MV-4-11 (cell line): ENCODE results near the gene CLPTM1L.
"Not testable (repeated sequence)": the region's sequence is repeated elsewhere in the genome, so short reads cannot be mapped to it uniquely, and the experiment has no call there.

Experiments used
- DNase-seq: peaks from one replicate; lab custom pipeline; 2025; lab: John Stamatoyannopoulos, UW

The CLPTM1L gene

DNA sequence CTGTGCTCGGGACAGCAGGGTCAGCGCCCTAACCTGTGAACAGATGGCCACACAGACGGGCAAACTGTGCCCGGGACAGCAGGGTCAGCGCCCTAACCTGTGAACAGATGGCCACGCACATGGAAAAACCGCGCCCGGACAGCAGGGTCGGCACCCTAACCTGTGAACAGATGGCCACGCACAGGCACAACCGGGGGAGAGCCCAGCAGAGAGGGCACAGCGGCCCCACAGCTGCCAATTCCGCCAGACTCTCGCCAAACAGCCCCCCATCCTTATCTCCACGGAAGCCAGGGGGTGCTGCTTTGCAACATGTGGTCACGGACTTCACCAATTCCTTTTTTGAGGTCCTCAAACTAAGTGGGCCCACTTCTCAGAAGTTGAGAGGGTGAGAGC, 5.1 kb downstream of the CLPTM1L start:
- not testable (repeated sequence) for DNase-seq

DNA sequence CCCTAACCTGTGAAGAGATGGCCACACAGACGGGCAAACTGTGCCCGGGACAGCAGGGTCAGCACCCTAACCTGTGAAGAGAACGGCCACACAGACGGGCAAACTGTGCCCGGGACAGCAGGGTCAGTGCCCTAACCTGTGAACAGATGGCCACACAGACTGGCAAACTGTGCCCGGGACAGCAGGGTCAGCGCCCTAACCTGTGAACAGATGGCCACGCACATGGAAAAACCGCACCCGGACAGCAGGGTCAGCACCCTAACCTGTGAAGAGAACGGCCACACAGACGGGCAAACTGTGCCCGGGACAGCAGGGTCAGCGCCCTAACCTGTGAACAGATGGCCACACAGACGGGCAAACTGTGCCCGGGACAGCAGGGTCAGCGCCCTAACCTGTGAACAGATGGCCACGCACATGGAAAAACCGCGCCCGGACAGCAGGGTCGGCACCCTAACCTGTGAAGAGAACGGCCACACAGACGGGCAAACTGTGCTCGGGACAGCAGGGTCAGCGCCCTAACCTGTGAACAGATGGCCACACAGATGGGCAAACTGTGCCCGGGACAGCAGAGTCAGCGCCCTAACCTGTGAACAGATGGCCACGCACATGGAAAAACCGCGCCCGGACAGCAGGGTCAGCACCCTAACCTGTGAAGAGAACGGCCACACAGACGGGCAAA, 5.6 kb downstream of the CLPTM1L start:
- DNase-seq: not testable (repeated sequence)

DNA sequence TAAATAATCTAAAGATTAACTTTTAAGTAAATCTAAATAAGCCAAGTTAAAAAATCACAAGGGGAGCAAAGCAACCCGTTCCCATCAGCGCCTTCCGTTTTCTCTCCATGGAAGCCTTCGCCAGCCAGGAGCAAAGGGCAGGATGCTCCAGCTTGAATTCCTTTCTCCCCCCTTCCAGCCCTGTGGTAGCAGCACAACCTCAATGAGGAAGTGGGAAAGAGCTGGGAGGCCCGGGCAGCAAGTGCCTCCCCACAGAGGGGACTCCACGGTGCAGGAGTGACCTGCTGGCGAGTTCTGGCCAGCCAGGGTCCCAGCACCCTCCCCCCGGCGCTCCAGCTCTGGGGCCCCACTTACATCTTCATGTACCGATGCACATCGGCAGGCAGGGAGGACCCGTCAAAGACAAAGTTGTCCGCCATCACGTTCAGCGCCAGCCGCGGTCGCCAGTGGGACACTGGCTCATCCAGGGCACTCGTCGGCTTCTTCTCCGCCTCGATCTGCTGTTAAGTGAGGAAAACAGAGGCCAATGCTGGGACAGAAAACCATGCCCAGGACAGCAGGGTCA, 6.3 kb downstream of the CLPTM1L start:
- DNase-seq: peak; percentile 24

DNA sequence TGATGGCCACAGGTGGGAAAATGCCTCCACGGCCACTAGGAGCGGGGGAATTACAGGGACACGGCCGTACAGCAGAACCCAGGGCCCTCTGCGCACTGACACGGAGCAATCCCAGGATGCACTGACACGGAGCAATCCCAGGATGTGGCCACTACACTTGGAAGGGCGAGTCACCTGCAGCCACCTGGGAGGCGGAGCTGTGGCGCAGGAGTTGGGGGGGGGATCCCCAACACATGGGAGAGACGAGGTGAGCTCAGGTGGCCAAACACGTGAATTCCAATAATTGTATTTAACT, 6.8 kb downstream of the CLPTM1L start:
- DNase-seq: no peak

DNA sequence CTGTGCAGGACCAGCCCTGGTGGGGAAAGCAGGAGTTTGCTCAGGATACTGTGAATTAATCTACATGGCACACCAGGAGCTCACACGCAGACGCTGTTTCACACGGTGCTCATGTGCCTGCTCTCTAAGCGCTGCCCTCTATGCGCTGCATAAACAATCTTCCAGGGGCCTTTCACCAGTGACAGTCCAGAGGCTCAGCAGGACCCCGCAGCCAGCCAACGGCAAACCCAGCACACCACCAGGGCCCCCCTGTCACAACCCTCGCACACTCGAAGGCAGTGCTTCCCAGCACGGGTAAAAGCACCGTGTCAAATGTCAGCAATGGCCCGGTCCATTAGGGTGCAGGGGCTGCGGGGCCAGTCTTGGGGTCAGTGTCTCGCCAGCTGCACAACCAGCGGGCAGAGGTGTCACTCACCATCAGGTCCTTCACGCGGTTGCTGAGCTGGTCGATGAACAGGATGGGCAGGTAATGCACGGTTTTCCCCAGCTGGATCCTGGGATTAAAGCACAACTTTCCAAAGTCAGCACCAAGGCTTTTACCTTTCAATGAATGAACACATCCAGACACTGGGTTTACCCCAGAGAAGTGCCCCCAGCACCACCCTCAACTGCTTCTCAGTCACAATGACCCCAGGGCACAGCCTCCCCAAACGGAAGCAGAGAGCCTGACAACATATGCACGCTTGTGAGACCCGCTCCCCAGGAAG, 7.3 kb downstream of the CLPTM1L start:
- no peak for DNase-seq

DNA sequence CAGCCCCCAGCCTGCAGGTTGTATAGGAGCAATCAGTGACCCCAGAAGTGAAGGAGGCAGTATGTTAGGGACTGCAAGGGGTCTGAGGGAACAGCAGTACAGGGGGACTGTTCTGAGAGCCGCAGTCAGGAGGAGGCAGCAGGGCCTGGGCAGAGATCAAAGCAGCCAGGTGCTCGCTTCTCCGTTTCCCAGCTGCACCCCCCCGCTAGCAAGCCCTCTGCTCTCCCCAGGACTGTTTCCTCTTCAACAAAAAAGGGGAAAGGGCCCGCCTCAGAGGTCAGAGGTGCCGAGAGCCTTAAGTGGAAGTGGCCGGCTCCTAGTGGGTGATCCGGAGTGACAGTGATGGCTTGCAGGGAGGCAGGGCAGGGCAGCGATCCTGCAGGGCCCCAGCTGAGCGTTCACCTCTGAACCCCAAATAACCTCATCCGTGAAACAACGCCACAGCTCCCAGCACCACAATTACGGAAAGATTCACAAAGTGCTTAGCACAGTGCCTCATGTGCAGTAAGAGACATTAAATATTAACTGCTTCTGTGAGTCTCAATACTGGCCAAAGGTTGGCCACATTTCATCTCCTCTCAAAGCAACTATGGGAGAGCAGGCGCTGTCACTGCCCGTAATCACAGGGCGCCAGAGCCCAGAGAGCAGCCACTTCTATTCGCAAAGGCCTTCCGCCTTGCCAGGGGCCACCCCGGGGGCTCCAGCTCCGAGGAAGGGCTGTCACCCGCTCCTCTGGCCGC, 8.0 kb downstream of the CLPTM1L start:
- DNase-seq: no peak

DNA sequence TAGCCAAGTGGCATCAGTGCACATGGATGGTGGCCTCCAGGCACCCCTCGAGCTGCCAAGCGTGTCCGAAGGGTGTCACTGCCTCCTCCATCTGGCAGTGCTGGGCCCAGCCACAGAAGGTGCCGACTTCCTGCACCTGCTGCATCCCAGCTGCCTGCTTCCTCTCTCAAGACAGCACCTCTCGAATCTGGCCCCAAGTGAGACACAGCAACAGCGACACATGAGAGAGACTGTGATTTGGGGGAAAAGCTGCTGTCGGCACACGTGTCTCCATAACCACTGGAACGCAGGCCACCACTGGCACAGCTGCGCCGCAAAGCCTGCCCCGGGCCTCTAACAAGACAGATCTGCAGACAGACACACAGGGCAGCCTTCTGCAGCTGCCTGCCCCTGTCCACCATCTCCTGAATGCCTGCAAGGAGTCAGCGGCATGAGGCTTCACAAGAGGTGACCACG, 8.8 kb downstream of the CLPTM1L start:
- DNase-seq: no peak

DNA sequence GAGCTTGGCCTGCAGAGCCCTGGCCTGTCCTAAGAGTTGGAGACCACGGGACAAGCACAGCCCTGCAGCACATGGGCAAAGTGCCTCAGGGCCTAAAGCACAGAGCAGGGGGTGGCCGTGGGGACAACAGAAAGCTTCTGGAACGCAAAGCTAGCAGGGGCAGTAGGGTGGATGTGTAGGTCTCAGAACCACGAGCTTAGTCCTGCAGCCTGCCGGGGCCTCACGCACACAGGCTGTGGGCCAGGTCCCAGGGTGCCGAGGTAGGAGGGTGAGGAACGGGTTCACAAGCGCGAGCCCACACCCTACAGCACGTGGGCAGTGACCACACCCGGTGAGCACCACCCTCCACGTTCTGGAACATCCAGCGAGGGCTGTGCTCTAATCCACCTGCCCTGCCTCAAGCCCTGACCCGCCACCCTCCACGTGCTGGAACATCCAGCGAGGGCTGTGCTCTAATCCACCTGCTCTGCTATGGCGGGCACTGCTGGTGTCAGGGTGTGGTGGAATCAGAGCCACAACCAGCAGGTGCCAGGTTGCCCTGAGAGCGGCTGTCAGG, 9.3 kb downstream of the CLPTM1L start:
- no peak for DNase-seq

DNA sequence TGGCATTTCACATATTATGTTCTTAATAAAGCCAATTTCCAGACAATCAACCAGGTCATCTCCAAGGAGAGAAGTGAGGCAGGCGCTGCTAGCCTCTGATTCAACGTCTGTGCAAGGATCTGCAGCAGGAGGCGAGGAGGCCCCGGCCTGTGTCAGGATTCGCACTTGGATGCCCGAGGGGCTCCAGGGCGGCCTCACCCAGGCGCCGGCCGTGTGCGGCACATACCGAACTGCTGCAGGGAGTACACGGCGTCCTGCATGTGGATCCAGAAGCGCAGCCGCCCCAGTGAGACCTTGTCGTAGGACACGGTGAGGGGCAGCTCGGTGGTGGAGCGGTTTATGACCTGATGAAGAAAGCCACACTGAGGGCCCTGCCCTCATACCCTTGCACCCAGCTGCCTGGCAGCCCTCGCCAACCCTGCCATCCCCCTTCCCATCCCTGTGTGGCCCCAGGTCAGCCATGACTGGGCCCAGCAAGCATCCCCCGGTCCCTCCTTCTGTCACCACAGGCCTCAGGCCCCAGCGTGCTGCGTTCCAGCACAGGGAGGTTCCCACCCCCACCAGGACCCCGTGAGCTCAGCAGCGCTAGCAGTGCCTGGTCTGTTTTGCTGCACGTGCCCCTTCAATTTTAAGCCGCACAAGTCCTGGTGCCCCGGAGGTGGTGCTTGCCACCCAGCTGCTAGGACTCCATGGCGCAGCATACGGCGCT, 9.9 kb downstream of the CLPTM1L start:
- DNase-seq: no peak

DNA sequence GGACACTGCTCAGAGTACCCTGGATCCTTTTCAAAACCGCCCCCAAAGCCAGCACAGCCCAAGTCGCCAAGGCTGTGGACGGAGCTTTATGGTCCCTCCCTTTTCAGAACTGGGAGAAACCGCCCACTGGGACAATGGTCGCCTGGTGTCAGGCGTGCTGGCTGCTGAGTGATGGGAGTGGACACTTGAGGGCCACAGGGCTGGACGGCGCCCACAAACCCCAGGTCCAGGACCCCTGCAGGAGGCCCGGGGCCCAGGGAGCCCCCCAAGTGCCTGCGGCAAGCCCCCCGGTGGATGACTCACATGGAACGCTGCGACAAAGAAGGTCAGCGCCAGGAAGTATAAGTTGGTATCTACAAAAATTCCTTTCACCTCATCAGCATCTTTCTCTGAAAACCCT, 10.9 kb downstream of the CLPTM1L start:
- no peak for DNase-seq

DNA sequence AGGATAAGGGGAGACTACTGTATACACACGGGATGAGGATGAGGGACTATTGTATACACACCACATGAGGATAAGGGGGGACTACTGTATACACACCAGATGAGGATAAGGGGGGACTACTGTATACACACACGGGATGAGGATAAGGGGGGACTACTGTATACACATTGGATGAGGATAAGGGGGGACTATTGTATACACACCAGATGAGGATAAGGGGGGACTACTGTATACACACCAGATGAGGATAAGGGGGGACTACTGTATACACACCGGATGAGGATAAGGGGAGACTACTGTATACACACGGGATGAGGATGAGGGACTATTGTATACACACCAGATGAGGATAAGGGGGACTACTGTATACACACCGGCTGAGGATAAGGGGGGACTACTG, 11.6 kb downstream of the CLPTM1L start:
- not testable (repeated sequence) for DNase-seq

DNA sequence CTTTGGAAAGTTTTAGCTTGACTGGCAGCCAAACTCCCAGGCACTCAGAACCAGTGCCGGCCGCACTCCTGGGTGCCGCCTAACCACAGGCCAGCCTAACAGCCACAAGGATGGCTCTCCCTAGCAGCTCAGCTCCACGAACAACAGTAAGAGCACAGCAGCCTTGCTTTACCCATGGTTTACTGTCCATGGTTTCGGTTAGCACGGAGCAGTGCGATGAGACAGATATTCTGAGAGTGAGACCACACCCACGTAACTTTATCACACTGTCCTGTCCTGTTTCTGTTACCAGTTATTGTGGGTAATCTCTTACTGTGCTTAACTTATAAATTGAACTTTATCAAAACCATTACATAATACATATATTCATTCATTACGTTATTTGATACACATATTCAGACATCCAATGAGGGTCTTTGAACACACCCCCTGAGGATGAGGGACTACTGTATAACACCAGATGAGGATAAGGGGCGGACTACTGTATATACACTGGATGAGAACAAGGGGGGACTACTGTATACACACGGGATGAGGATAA, 12.4 kb downstream of the CLPTM1L start:
- no peak for DNase-seq

DNA sequence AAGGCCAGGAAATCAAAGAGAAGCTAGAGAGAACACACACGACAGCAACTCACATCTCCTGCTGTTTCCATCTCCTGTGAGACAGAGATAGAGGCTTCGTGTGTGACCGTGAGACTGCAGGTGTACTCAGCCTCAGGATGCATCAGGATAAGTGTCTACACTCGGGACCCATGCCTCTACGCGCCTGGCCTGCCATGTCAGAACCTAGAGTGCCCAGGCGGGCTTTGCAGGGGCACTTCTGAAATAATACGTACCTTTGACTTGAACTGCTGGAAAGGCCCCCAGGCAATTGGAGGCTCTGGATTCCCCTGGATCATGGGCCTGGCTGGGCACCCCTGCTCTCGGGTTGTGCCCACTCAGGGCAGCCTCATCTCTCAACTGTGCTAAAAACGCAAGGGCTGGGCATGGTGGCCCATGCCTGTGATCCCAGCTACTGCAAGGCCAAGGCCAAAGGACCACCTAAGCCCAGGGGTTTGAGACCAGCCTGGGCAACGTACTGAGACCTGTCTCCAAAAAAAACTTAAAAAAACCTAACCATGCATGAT, 13.0 kb downstream of the CLPTM1L start:
- no peak for DNase-seq

DNA sequence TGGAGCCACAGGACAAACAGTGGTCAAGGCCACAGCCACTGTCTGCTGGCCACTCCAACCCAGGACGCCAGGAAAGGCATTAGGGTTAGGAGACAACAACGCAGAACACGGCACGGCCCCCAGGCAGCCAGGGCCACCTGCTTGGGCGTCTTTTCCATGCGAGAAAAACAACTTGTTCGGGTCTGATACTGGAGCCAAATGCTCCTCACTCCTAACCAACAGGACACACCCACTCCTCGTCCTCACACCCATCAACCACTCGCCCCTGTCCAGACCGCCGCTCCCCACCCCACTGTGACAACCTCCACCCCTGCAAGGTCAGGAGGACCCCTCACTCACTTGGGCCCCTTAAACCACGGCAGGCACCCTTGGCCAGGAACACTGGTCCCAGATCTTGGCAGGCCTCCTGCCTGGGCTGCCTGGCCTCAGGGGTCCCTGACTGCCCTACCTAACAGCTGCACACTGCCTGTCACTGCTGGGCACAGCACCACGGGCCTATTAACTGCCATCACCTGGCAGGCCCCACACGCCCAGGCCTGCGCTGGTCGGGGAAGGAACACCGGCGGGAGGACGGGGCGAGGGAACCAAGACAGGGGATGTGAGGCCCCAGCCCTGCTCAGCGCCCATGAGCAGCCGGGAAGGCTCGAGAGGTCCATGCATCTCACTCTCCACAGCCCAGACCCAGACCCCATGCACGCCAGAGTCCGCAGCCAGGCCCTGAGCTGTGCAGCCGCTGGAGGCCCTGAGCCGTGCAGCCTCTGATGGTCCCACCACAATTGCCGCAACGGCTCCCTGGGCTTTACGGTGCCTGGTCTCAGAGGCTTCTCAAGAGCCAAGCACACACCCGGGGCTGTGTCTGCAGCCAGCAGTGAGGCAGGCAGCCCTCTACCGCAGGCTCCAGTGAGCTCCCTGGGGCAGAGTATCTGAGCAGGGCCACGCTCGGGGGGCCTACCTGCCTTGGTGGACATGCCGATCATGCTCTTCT, 13.8 kb downstream of the CLPTM1L start:
- DNase-seq: no peak

DNA sequence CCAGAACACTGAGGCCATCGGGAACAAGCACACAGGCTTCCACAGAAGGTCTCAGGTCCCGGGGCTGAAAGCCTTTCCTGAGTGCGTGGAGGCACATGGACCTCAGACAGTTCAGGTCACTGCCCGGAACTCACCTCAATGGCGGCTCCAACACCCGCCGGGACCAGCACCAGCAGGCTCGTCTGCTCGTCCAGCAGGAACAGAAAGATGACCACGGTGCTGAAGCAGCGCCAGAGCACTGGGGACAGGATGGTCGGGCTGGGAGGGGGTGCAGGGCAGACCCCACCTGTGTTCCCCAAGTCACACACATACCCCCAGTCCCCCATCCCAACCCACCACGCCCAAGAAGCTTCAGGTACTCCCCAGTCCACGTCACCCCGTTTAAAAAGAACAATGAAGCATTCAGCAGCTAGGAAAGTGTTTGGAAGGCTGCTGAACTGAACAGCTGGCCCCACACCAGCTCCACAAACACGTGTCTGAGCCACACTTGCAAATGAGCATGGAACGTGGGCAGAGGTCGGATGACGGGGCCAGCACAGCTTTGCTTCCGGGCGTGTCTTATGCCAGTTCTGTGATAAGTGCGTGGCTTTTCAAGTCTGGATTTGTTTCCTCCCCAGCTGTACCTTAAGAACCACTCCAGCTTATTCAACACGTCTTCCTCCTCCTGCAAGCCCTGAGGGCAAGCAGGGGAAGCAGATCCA, 14.6 kb downstream of the CLPTM1L start:
- DNase-seq: no peak

DNA sequence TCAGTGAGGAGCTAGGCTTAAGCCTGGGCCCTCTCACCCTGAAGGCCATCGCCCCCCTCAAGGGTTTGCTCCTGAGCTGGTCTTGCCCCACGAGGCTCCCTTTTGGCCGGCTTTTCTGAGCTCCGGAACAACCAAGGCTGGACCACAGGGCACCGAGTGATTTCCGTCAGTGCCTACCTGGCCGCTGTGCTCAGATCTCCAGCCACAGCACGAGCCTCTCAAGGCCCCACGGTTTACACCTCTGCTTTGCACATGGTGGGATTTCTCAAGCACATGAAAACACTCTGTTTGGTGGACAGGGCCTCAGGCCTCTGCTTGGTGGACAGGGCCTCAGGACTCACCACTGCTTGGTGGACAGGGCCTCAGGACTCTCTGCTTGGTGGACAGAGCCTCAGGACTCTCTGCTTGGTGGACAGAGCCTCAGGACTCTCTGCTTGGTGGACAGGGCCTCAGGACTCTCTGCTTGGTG, 15.8 kb downstream of the CLPTM1L start:
- no peak for DNase-seq

DNA sequence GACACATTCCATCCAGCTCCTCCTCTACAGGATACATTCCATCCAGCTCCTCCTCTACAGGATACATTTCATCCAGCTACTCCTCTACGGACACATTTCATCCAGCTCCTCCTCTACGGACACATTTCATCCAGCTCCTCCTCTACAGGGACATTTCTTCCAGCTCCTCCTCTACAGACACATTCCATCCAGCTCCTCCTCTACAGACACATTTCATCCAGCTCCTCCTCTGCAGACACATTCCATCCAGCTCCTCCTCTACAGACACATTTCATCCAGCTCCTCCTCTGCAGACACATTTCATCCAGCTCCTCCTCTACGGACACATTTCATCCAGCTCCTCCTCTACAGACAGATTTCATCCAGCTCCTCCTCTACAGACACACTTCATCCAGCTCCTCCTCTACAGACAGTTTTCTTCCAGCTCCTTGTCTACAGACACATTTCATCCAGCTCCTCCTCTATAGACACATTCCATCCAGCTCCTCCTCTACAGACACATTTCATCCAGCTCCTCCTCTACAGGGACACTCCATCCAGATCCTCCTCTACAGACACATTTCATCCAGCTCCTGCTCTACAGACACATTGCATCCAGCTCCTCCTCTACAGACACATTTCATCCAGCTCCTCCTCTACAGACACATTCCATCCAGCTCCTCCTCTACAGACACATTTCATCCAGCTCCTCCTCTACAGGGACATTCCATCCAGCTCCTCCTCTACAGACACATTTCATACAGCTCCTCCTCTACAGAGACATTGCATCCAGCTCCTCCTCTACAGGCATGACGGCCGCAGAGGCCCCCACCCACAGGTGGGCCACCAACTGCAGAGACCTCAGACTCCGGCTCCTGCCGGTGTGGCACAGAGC, 16.4 kb downstream of the CLPTM1L start:
- DNase-seq: not testable (repeated sequence)
